ENCODE data around the gene GRK4.
A peak's percentile ranks its signal among the peaks of the same experiment; 100 is the strongest.
"Not testable (repeated sequence)": the region's sequence is repeated elsewhere in the genome, so short reads cannot be mapped to it uniquely, and the experiment has no call there.

GRK4 gene

DNA sequence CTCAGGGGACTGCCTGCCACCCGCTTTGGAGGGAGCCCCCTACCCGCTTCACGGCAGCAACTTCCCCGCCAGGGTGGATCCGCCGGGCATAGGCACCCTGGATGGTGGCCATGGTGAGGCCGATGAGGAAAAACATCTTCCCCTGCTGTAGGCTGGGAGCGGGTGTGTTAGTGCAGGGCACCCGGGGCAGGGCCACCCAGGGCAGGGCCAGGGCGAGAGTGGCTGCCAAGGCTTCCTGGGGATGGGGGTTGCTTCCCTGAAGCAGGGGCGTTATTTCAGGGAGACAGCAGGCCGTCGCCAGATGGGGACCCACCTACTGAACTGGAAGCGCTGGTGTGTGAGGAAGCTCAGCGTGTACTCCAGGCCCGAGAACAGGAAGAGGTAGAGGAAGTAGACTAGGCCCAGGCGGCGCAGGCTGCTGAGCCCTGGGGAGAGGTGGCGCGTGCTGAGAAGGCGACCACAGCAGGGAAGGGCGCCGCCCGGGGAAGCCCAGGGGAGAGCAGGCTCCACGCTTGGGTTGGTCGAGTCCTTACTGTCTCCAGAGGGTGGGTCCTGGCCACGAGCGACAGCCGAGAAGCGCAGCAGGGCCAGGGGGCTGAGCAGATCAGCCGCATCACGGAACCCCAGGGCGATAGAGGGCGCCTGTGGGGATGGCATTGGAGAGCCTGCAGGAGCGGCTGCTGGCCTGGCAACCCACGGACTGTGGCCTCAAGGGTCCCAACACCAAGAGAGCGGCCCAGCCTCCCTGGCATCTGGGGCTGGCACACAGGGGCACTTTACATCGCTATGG lies 31.7 kb upstream of the GRK4 start:
- peak; percentile 78 for DNase-seq

DNA sequence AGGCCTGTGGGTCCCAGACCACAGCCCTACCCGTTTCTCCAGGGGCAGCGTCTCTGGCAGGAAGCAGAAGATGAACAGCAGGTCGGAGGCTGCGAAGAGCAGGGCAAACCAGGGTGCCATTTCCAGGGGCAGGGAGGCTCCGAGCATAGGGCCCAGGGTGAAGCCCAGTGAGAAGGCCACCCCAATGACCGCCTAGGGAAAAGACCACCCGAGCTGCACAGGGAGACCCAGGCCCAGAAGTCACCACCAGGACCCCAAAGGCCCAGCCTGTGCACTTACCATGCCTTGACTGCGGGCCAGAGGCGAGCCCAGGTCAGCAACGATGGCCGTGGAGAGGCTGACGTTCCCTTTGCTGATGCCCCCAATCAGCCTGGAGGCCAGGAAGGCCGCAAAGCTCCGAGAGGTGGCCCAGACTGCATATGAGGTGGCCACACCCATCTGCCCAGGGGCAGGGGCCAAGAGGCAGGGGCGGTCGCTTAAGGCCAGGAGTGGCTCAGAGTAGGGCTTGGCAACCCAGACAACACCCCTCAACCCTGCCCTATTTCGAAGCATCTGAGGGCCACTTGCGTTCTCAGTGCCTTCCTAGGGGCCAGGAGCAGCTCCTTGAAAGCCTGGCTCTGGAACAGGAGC lies 30.9 kb upstream of the GRK4 start:
- no peak for DNase-seq

DNA sequence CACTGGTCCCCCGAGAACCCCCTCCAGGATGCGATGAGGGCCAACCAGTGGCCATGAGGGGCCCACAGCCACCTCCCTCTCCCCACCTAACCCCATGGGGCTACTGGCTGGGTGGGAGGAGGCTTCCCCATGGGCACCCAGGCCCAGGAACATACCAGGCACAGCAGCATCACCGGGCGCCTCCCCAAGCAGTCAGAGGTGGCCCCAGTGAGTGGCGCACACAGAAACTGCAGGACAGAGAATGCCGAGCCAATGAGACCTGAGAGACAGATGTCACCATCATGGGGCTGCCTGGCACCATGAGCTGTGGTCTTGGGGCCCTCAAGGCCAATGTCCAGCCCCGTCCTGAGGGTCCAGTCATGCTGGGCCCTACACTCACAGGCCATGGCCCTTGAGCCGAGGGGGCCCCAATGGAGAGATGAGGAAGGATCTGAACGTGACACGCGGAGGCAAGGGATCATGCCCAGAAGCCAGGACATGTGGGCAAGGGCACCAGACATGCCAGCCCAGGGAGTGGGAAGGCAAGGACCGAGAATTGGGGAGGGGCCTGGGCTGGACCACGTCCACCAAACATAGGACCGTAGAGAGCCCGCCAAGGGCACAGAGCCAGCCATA lies 30.3 kb upstream of the GRK4 start:
- DNase-seq = no peak

DNA sequence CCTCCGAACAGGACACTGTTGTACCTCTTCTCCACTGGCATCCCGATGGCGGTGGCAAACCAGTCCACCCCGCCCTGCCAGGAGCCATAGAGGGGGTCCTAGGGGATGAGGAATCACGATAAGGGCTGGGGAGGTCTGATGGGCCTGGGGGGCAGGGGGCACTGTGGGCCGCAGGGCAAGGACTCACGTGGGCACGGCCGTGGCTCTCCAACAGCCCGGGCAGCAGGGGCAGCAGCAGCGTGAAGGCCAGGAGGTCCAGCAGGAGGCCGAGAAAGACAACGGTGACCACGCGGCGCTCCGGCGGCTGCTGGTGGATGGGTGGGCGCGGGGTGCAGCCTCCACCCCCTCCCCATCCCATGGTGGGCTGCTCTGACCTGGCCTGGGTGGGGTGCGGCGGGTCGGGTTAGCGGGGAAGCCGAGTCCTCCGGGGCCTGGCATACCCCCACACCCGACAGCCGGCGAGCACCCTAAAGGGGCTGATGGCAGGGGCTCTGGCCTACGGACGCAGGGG lies 29.8 kb upstream of the GRK4 start:
- no peak for DNase-seq

DNA sequence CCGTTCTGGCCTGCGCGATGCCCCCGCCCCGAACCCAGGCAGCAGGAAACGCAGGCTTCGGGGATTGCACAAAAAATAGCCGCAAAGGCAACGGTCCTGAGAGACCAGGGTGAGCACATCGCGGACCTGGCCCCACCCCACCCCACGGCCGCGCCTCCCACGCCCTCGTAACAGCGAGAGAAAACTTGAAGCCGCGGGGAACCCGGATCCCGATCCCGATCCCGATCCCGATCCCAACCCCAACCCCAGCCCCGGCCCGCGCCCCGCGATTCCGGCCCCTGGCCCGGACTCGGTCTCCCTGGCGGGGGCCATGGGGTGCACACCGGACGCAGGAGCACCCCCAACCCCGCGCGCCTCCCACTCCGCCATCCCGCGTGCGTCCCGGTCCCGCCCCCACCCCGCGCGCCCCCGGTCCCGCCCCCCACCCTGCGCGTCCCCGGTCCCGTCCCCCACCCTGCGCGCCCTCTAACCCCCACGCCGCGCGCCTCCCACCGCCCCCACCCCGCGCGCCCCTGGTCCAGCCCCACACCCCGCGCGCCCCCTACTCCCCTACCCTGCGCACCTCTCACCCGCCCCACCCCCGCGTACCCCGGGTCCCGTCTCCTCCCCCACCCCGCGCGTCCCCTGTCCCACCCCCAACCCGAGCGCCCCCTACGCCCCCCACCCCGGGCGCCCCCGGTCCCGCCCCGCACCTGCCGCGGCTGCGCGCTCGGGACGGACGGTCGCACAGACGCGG lies 29.1 kb upstream of the GRK4 start:
- peak; percentile 31 for DNase-seq

DNA sequence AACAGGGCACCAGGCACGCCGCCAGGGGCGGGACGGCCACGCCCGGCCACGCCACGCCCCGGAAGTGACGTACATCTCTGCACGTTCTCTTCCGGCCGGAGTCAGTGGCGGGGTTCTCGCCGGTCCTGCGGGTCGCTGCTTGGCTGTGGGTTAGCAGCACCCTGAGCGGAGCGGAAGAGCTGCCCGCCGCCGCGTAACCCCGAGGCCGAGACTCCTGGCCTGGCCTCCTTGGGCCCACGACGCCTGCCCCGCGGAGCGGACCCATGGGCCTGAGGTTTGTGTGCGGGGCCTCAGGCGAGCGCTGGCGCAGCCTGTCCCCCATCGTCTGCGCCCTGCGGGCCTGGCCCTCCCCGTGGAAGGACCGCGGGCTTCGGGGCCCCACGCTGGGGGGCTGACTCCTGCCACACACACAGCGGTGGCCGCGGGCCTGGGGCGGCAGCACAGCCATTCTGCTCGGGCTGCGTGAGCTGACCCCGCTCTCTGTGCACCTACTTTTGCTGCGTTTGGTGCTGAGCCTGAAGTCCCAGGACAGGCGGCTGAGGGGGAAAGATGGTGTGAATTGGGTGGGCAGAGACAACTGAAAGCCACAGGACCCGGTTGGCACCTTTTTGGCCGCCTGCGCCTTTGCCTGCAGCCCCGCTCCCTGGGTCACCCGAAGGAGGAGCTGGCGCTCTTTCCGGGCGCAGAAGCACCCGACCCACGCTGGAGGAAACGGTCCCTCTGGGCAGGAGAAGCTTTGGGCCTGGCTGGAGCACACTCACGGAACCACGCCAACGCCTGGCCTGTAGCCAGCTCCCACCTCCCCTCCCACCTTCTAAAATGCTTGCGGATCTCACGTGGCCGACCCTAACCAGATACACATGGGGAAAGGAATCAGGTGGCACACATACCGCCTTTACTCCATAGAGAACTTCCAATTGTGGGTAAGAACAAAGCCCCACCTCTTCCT lies 28.3 kb upstream of the GRK4 start:
- DNase-seq = peak; percentile 90

DNA sequence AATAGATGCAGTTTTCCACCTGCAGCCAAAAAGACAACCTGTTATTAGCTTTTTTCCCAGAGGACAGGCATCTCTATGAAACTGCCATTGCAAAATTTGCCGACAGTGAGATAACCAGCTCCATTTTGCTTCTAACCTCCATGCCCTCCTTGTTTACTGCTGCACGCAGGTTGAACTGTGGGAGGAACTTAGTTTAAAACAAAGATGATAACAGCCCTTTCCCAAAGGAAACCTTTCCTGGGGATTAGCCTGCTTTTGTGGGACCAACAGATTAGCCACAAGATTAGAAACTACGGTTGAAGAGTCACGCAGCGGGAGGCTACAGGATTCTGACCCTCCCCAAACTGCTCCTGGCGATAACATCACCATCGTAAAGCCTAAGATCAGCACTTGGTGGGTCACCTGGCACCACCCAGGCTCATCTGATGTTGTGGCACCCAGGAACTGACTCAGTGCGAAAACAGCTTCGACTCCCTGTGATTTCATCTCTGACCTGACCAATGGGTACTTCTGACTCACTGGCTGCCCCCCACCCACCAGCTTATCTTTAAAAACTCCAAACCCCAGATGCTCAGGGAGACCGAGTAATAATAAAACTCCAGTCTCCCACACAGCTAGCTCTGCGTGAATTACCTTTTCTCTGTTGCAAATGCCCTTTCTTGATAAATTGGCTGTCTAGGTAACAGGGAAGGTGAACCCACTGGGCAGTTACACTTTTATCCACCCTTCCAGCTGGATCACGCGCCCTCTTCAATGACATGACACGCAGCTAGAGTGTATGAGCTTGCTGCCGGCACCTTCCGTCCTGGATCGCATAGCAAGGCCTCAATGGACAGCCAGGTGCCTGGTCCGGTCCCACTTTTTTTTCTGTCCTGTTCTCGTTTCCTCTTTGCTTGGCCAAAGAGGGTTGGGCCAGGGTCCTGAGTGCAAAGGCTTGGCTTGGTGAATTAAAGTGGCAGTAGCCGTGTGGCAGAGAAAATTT lies 27.3 kb upstream of the GRK4 start:
- peak; percentile 38 for DNase-seq

DNA sequence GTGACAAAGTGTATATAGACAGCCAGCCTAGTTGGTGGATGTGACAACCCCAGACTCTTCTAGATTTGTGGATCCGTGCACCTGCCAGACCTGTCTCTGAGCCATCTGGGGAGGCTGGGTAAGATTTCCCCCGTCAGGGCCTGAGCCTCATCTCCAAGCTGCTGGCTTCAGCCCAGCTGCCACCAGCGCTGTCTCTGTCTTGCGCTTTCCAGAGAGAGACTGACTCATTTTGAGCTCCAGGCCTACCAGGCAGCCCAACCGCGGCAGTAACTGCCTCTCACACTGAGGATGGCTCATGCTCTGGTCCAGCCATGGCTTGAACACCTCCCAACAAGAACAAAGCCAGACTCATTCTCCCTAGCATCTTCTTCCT lies 26.6 kb upstream of the GRK4 start:
- no peak for DNase-seq

DNA sequence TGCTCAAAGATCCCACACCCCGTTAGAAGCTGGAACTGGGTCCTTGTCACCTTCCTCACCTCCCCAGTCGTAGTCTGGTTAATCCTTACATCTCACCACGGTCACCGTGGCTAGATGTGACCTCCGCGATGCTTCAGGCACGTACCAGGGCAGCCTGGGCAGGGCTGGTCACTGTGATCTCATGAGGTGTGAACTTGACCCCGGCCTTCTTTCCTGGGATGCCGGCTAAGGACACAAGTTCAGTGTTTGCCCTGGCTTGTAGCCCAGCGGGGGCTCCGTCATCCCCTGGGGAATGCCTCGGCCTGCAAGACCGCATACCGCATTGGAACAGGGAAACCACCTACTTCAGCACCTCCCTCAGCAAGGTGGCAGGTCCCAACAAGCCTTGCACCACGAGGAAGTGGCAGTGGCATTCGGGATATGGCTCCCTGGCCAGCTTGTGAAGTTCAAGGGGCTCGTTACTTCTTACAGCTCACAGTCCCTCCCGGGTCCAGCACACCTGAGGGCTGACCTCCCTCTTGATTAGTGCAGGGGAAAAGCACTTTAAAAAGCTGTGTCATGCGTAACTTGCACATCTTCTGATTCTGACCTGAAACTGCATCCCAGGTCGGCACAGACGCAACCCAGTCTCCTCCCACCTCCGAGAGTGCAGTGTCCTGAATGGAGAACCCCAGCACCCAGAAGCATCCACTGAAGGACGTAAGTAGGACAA lies 26.1 kb upstream of the GRK4 start:
- no peak for DNase-seq

DNA sequence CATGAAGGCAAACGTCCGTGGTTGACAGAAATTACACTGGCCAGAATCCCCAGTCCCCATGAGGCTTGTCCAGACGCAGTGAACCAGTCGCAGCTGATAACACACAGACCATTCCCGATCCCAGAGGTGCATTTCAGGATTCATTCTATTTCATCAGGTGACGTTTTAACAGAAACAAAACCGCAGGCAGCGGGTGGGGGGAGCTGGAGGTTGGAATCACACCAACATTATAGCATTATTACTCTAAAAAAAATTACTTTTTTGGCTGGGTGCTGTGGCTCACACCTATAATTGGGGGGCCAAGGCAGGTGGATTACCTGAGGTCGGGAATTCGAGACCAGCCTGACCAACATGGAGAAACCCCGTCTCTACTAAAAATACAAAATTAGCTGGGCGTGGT lies 25.4 kb upstream of the GRK4 start:
- DNase-seq = no peak

DNA sequence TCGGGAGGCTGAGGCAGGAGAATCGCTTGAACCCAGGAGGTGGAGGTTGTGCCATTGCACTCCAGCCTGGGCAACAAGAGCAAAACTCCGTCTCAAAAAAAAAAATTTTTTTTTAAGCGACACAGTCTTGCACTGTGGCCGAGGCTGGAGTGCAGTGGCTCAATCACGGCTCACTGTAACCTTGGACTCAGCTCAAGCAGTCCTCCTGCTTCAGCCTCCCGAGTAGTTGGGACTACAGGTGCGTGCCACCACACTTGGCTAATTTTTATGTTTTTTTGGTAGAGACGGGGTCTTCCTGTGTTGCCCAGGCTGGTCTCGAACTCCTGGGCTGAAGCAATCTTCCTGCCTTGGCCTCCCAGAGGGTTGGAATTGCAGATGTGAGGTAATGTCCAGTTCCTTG lies 25.0 kb upstream of the GRK4 start:
- DNase-seq = not testable (repeated sequence)

DNA sequence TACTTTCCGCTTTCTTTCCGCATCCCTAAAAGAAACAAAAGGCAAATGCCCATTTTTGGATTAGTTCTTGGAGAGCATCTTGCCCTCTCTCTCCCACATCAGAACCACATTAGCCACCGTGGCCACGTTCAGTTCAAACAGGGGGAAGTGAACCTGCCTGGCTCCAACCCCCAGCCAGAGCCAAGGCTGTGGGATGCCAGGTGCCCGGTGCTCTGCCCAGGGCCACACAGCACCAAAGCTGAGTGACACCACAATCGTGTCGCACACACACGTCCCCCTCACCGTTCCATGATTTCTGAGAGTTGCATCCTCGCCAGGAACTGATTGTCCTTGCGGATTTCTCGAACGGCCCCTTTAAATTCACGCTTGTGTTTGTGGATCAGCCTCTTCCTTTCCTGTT lies 24.5 kb upstream of the GRK4 start:
- DNase-seq = no peak

DNA sequence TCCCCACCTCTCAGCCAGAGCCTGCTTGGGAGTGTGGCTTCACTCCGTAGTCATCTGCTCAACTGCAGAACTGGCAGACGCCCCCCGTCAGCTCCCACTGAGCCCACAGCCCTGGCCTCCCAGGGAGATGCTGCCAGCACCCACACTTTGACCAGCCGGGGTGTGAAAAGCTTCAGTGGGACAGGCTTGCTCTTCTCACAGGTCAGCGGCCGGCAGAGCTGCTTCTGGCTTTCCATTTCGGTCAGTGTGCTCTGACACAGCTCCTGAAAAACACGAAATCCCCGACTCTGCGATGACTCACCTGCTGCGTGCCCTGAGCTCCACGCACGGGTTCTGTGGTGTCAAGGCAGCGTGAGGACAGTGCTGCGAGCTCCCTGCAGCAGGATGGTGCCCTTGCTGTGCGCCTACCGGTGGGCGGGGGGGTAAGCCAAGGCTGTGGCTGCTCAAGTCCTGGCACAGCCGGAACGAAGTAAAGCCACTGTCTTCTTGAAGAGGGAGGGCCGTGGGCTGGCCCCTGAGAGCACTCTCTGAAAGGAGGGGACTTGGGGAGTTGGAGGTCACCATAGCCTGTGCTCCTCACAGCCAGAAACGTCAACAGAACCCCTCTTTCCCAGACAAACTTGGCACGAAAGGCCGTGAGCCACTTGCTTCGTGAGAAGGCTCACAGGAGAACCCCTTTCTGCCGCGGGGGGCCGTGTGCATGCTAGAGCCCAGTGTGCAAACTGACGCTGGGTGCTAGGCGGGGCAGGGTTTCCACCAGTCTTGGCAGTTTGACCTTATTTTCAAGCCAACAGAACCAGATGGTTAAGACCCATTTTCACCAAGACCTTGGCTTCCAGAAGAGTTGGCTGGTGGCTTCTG lies 23.8 kb upstream of the GRK4 start:
- no peak for DNase-seq

DNA sequence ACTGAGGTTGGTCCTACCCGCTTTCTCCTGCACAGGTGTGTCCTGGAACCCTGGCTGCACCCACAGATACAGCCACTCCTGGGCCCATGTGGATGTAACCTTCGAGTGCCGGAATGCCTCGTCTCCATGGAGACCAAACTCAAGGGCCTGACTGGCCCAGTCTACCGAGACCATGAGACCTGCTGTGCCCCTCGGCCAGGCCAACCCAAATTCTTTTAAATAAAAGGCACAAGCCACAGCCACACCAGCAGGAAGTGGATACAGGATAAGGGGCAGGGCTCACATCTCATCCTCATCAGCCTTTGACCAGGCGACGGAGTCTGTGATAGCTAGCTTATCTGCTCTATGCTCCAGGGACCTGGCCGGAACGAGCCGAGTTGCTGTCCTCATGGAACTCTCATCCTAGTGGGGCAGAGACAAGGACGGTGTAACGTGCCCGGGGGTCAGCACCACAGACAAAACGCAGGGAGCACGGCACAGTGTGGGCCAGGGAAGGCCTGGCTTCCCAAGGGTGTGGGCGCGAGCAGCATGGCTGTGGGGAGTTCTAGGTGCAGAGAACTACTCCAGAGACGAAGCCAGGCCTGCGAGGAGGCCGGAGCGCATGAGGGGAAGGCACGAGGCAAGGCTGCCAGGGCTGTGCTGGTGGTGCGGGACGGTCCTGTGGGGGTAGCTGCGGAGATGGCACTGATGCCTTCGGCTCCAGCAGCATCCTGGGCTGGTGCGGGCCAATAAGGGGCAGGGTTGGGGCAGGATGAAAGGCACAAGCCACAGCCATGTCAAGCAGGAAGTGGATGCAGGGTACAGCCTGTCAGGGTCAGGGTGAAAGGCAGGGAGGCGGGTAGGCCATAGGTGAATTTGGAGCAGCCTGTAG lies 22.9 kb upstream of the GRK4 start:
- DNase-seq = no peak

DNA sequence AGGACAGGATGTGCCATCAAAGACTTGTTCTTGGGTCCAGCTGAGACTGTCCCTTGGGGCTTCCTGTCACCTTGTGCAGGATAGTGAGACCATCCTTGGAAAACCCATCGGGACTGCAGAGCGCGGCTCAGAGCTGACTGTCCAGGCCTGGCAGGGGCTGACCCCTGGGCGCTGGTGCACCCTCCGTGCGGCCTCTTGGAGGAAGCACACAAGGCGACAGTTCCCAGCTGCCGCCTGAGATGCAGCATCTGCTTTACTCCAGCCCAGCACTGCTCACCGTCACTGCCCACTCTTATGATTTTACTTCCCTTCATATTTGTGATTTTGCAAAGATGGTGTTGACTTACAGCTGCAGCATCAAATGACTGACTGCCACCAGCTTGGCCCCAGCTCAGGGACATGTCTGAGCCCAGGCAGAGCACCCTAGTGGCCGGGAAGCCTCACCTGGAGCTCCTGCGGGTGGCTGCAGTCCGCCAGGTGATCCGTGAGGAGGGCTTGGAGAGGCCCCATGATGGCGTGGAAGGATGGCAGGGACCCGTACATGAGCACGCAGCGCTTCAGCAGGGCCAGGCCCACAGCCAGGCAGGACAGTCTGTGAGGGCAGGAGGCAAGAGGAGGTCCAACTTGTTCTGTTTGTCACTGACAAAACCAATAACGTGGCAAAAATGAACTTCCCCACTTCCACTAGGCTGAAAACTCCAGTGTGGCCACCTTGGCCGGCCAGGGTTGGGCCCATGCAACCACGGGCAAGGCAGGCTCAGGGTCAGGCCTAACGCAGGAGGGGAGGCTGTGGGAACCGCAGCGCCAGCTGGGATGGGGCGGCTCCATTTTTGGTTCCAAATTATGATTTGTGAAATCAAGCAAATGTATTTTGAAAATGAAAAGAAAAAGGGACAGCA lies 22.0 kb upstream of the GRK4 start:
- no peak for DNase-seq

DNA sequence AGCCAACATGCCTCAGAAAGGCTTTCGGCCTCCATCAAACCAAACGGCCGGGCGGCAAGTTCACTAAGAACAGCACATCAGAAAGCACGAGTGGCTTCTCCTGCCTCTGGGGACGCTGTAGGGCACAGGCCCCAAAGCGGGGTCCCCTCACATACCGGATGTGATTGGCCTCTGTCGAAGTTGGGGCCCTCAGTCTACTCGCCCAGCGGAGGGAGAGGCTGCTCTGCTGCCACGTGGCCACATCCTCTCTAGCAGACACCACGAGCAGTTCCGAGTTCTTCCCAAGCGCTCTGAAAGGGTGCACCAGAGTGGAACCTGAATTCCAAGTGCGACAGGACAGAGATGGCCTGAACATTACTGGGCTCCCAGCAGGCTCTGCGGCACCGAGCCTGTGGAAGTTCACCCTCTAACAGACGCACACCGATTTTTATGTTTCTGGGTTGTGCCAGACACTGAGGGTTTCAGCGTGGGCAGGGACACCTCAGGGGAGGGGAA lies 21.3 kb upstream of the GRK4 start:
- no peak for DNase-seq
